GM03348 (cell line): ENCODE results near the gene HSP90AB1.

Source experiments
- DNase-seq: peaks from one replicate; pipeline ENCODE4 v3.0.0; 2012; ENCODE audit warnings: low spot score

HSP90AB1 gene

GRCh38 chr6:44246663-44247337 is at the start of gene HSP90AB1:
HSP90AB1 (plus strand) TSS chr6:44247101; CDS start chr6:44248630, 1,529 bp downstream.
- peak; percentile 93 for DNase-seq

- no peak for DNase-seq
Observed at GRCh38 chr6:44198684-44199083, 48.2 kb upstream of the HSP90AB1 start.

- DNase-seq, result no peak
Observed at GRCh38 chr6:44199883-44200282, 47.0 kb upstream of the HSP90AB1 start.

- DNase-seq, result no peak
Observed at GRCh38 chr6:44201200-44201599, 45.7 kb upstream of the HSP90AB1 start.

- DNase-seq, result no peak
Observed at GRCh38 chr6:44201638-44202303, 45.1 kb upstream of the HSP90AB1 start.

- no peak for DNase-seq
Observed at GRCh38 chr6:44202332-44202971, 44.4 kb upstream of the HSP90AB1 start.

- DNase-seq, result no peak
Observed at GRCh38 chr6:44202972-44203750, 43.7 kb upstream of the HSP90AB1 start.

GRCh38 chr6:44203955-44204354 is 42.9 kb upstream of the HSP90AB1 start:
- DNase-seq, result no peak

- DNase-seq, result no peak
Observed at GRCh38 chr6:44207966-44208365, 38.9 kb upstream of the HSP90AB1 start.

- DNase-seq, result no peak
Observed at GRCh38 chr6:44211284-44211683, 35.6 kb upstream of the HSP90AB1 start.

GRCh38 chr6:44214307-44214706 is 32.6 kb upstream of the HSP90AB1 start:
- no peak for DNase-seq

GRCh38 chr6:44216677-44217331 is 30.1 kb upstream of the HSP90AB1 start, which contains the start of gene MYMX:
MYMX (plus strand) TSS chr6:44216926; CDS start chr6:44217472, 546 bp downstream.
- DNase-seq, result no peak

GRCh38 chr6:44217332-44218143 is 29.4 kb upstream of the HSP90AB1 start:
- peak; percentile 53 for DNase-seq

- DNase-seq, result peak; percentile 84
Observed at GRCh38 chr6:44219053-44219814, 27.7 kb upstream of the HSP90AB1 start.

- DNase-seq, result no peak
Observed at GRCh38 chr6:44219815-44220784, 26.8 kb upstream of the HSP90AB1 start.

- DNase-seq, result no peak
Observed at GRCh38 chr6:44220913-44221290, 26.0 kb upstream of the HSP90AB1 start.

- DNase-seq, result peak; percentile 85
Observed at GRCh38 chr6:44221291-44221960, 25.5 kb upstream of the HSP90AB1 start.

- no peak for DNase-seq
Observed at GRCh38 chr6:44221961-44222335, 25.0 kb upstream of the HSP90AB1 start.
